Measurements from ENCODE around the gene RGMA. TPM values are rescaled to one million over a fixed set of nuclear protein-coding genes. Genes with fewer than 3 reads are reported as not detected.

Gene RGMA
- total and polyA plus RNA-seq, 2 donors (not counting 3 experiments of a cell fraction or from before 2014, with no cell fraction given), result 0.06 to 0.13 TPM

GRCh38 chr15:93085692-93086091 is 3.3 kb downstream of the RGMA start:
- ChIA-PET POLR2A (no interaction called here), CTCF (no interaction called here)
- H3K9me3 ChIP-seq (replicated peaks; ENCODE audit: control insufficient read depth, insufficient read depth, low read length), result no peaks in the 10 kb centered on the region
- H2AFZ ChIP-seq (ENCODE audit: low read depth, low read length), result no peak overlapping the region
- H3K27ac ChIP-seq (ENCODE audit: insufficient read depth, low read depth, low read length), result no peak overlapping the region
- H3K4me1 ChIP-seq (ENCODE audit: control insufficient read depth, extremely low read depth, insufficient read depth, low read length), result peaks cover 3% of the 10 kb centered on the region
- H3K27me3 ChIP-seq (ENCODE audit: control insufficient read depth in 2 of 2, insufficient read depth in 2 of 2, low read length in 2 of 2), result peaks cover 36 to 48% of the 10 kb centered on the region in 2 experiments
- FAIRE-seq (no peak), DNase-seq (ENCODE audit: low read depth, low spot score) (no peak)
- no peak overlapping the region for H3K4me3 ChIP-seq (replicated peaks in 1 of 3; ENCODE audit: insufficient read depth in 1 of 3, low read depth in 1 of 3, low read length in 3 of 3)
- H3K9me1 ChIP-seq (replicated peaks; ENCODE audit: control insufficient read depth, extremely low read depth, insufficient read depth, low read length), result no peaks in the 10 kb centered on the region
- BruUV-seq (replicated peaks), result no TSS peak
- no peak for TF ChIP-seq POLR2A (IDR thresholded peaks at IDR 0.05; ENCODE audit: low read depth, low read length)
- no peak for TF ChIP-seq POLR2AphosphoS5 (IDR thresholded peaks at IDR 0.05; ENCODE audit: insufficient read depth, low read depth, low read length)
- TF ChIP-seq GATA2 (IDR thresholded peaks at IDR 0.05; ENCODE audit: insufficient read depth, insufficient read length, low read depth, low read length), result no peak
- TF ChIP-seq EZH2 (IDR thresholded peaks at IDR 0.05; ENCODE audit: borderline replicate concordance, low read depth, low read length, severe bottlenecking), result no peak
- no peak for TF ChIP-seq MAX (IDR thresholded peaks at IDR 0.05; ENCODE audit: insufficient read depth, insufficient read length)
- no peak for TF ChIP-seq FOS (IDR thresholded peaks at IDR 0.05; ENCODE audit: borderline replicate concordance, insufficient read depth, low read length)
- no peak for TF ChIP-seq JUN (IDR thresholded peaks at IDR 0.05; ENCODE audit: borderline replicate concordance, insufficient read depth, insufficient read length, low read depth)
- no peak for TF ChIP-seq MYC (IDR thresholded peaks at IDR 0.05; ENCODE audit: low read depth, low read length)
- no peak for TF ChIP-seq CTCF (IDR thresholded peaks at IDR 0.05; ENCODE audit: extremely low read depth in 1 of 2, insufficient read depth in 1 of 2, low read depth in 1 of 2, low read length in 2 of 2)
- dilution Hi-C loops (cut with MboI; ENCODE audit: extremely low pct_ligation_motif_present, low sequenced_read_pairs) (no loop called here), intact Hi-C loops (cut with micrococcal nuclease) (no loop called here)
- H3K4me2 ChIP-seq (ENCODE audit: insufficient read depth, low read length), result no peak overlapping the region
- no peaks in the 10 kb centered on the region for H3K79me2 ChIP-seq (ENCODE audit: control insufficient read depth, insufficient read depth, low read length)
- H3K36me3 ChIP-seq (ENCODE audit: control insufficient read depth in 2 of 2, extremely low read depth in 1 of 2, insufficient read depth in 2 of 2, low read length in 2 of 2), result no peaks in the 10 kb centered on the region
- no peak overlapping the region for H3K9ac ChIP-seq (replicated peaks; ENCODE audit: extremely low read depth, insufficient read depth, low read length)
- H4K20me1 ChIP-seq (replicated peaks; ENCODE audit: control insufficient read depth, extremely low read depth, insufficient read depth, low read length), result no peaks in the 10 kb centered on the region
